ENCODE measurements around the gene ZC3H6. TPM values are rescaled to one million over a fixed set of nuclear protein-coding genes. Genes with fewer than 3 reads are reported as not detected.
A peak's percentile ranks its signal among the peaks of the same experiment; 100 is the strongest.

The ZC3H6 gene
- 1.8 and 2.0 TPM in 2 replicates for total RNA-seq (2014; rRNA removed; shearing (Covaris generic))
- polyA plus RNA-seq (2015; cell fraction: cytosol; rRNA removed): 0.95 and 1.6 TPM in 2 replicates
- polyA plus RNA-seq (2015; cell fraction: nucleus; rRNA removed): 2.0 and 3.2 TPM in 2 replicates

GRCh38 chr2:112275311-112275886 is at the start of gene ZC3H6:
Gene ZC3H6, plus strand, starts transcription at chr2:112275597. Its CDS starts 398 bp downstream, at chr2:112275995.
- peak; percentile 94 for DNase-seq (ENCODE audit: low read depth, low spot score)
- in situ Hi-C loops (cut with HindIII; ENCODE audit: low pct_unique_long_range_greater_than_20kb, low sequenced_read_pairs): no loop called here

GRCh38 chr2:112229348-112229747 is 46.0 kb upstream of the ZC3H6 start:
- in situ Hi-C loops (cut with HindIII; ENCODE audit: low pct_unique_long_range_greater_than_20kb, low sequenced_read_pairs): no loop called here
- peak; percentile 15 for DNase-seq (ENCODE audit: low read depth, low spot score)

GRCh38 chr2:112230371-112230770 is 45.0 kb upstream of the ZC3H6 start:
- in situ Hi-C loops (cut with HindIII; ENCODE audit: low pct_unique_long_range_greater_than_20kb, low sequenced_read_pairs): no loop called here

GRCh38 chr2:112239862-112240261 is 35.5 kb upstream of the ZC3H6 start:
- DNase-seq (ENCODE audit: low read depth, low spot score): no peak
- in situ Hi-C loops (cut with HindIII; ENCODE audit: low pct_unique_long_range_greater_than_20kb, low sequenced_read_pairs): no loop called here

More at GRCh38 chr2:112230371-112230770, 45.0 kb upstream of the ZC3H6 start:
- DNase-seq (ENCODE audit: low read depth, low spot score): no peak

- no peak for DNase-seq (ENCODE audit: low read depth, low spot score)
- in situ Hi-C loops (cut with HindIII; ENCODE audit: low pct_unique_long_range_greater_than_20kb, low sequenced_read_pairs): no loop called here
Measured at GRCh38 chr2:112242384-112242783, 33.0 kb upstream of the ZC3H6 start.

- no peak for DNase-seq (ENCODE audit: low read depth, low spot score)
- in situ Hi-C loops (cut with HindIII; ENCODE audit: low pct_unique_long_range_greater_than_20kb, low sequenced_read_pairs): no loop called here
Measured at GRCh38 chr2:112243233-112243632, 32.2 kb upstream of the ZC3H6 start.

- DNase-seq (ENCODE audit: low read depth, low spot score): no peak
- in situ Hi-C loops (cut with HindIII; ENCODE audit: low pct_unique_long_range_greater_than_20kb, low sequenced_read_pairs): no loop called here
Measured at GRCh38 chr2:112244854-112245253, 30.5 kb upstream of the ZC3H6 start.

- in situ Hi-C loops (cut with HindIII; ENCODE audit: low pct_unique_long_range_greater_than_20kb, low sequenced_read_pairs): no loop called here
Measured at GRCh38 chr2:112251271-112251670, 24.1 kb upstream of the ZC3H6 start.

GRCh38 chr2:112253261-112253815 is 22.1 kb upstream of the ZC3H6 start:
- in situ Hi-C loops (cut with HindIII; ENCODE audit: low pct_unique_long_range_greater_than_20kb, low sequenced_read_pairs): no loop called here
- no peak for DNase-seq (ENCODE audit: low read depth, low spot score)

More at GRCh38 chr2:112251271-112251670, 24.1 kb upstream of the ZC3H6 start:
- no peak for DNase-seq (ENCODE audit: low read depth, low spot score)

GRCh38 chr2:112254466-112255240 is 20.7 kb upstream of the ZC3H6 start, which contains the start of gene ZC3H8:
Gene ZC3H8, minus strand, starts transcription at chr2:112255042. Its CDS starts 61 bp downstream, at chr2:112254981.
- in situ Hi-C loops (cut with HindIII; ENCODE audit: low pct_unique_long_range_greater_than_20kb, low sequenced_read_pairs): no loop called here
- DNase-seq (ENCODE audit: low read depth, low spot score): peak; percentile 88

- no peak for DNase-seq (ENCODE audit: low read depth, low spot score)
- in situ Hi-C loops (cut with HindIII; ENCODE audit: low pct_unique_long_range_greater_than_20kb, low sequenced_read_pairs): no loop called here
Measured at GRCh38 chr2:112255875-112256274, 19.5 kb upstream of the ZC3H6 start.

- DNase-seq (ENCODE audit: low read depth, low spot score): no peak
- in situ Hi-C loops (cut with HindIII; ENCODE audit: low pct_unique_long_range_greater_than_20kb, low sequenced_read_pairs): no loop called here
Measured at GRCh38 chr2:112256654-112257053, 18.7 kb upstream of the ZC3H6 start.

- in situ Hi-C loops (cut with HindIII; ENCODE audit: low pct_unique_long_range_greater_than_20kb, low sequenced_read_pairs): no loop called here
Measured at GRCh38 chr2:112257575-112257974, 17.8 kb upstream of the ZC3H6 start.

GRCh38 chr2:112259509-112260294 is 15.7 kb upstream of the ZC3H6 start:
- DNase-seq (ENCODE audit: low read depth, low spot score): peak; percentile 79
- in situ Hi-C loops (cut with HindIII; ENCODE audit: low pct_unique_long_range_greater_than_20kb, low sequenced_read_pairs): no loop called here

More at GRCh38 chr2:112257575-112257974, 17.8 kb upstream of the ZC3H6 start:
- DNase-seq (ENCODE audit: low read depth, low spot score): peak; percentile 20

- in situ Hi-C loops (cut with HindIII; ENCODE audit: low pct_unique_long_range_greater_than_20kb, low sequenced_read_pairs): no loop called here
- DNase-seq (ENCODE audit: low read depth, low spot score): no peak
Measured at GRCh38 chr2:112260295-112260625, 15.1 kb upstream of the ZC3H6 start.

GRCh38 chr2:112262876-112263275 is 12.5 kb upstream of the ZC3H6 start:
- in situ Hi-C loops (cut with HindIII; ENCODE audit: low pct_unique_long_range_greater_than_20kb, low sequenced_read_pairs): no loop called here
- no peak for DNase-seq (ENCODE audit: low read depth, low spot score)

- DNase-seq (ENCODE audit: low read depth, low spot score): no peak
- in situ Hi-C loops (cut with HindIII; ENCODE audit: low pct_unique_long_range_greater_than_20kb, low sequenced_read_pairs): no loop called here
Measured at GRCh38 chr2:112268547-112268946, 6.8 kb upstream of the ZC3H6 start.

GRCh38 chr2:112272669-112273068 is 2.7 kb upstream of the ZC3H6 start:
- in situ Hi-C loops (cut with HindIII; ENCODE audit: low pct_unique_long_range_greater_than_20kb, low sequenced_read_pairs): no loop called here
- DNase-seq (ENCODE audit: low read depth, low spot score): no peak
